Measurements from ENCODE around the gene PLCH1. TPM values are rescaled to one million over a fixed set of nuclear protein-coding genes. Genes with fewer than 3 reads are reported as not detected.
A peak's percentile ranks its signal among the peaks of the same experiment; 100 is the strongest.

The PLCH1 gene
- total and polyA plus RNA-seq, 2 of the 13 experiments (the other 11 are each of a cell fraction or from before 2014, with no cell fraction given) = 2.0 to 3.0 TPM

- TF ChIP-seq ZNF704 (CRISPR knock-in tag; IDR thresholded peaks at IDR 0.05; ENCODE audit: borderline replicate concordance) = no peak
- peak; percentile 76 for TF ChIP-seq ZNF740 (CRISPR knock-in tag; IDR thresholded peaks at IDR 0.05)
- peak; percentile 50; the same call in 1 of the 2 replicates for TF ChIP-seq ZNF362 (CRISPR knock-in tag; IDR thresholded peaks at IDR 0.05; ENCODE audit: borderline replicate concordance)
- 0 out of 2 replicates have a peak, but pooled peaks have one; percentile 48 for TF ChIP-seq SIN3A (IDR thresholded peaks at IDR 0.05; ENCODE audit: borderline replicate concordance, low read depth, low read length)
- peak; percentile 51; the same call in 1 of the 2 replicates for TF ChIP-seq CEBPG (CRISPR knock-in tag; IDR thresholded peaks at IDR 0.05)
- TF ChIP-seq LCORL (IDR thresholded peaks at IDR 0.05) = no peak
- 0 out of 2 replicates have a peak, but pooled peaks have one; percentile 7 for TF ChIP-seq LCORL (CRISPR knock-in tag; IDR thresholded peaks at IDR 0.05)
- peak; percentile 57; the same call in 1 of the 2 replicates for TF ChIP-seq ZNF552 (CRISPR knock-in tag; IDR thresholded peaks at IDR 0.05; ENCODE audit: borderline replicate concordance)
- TF ChIP-seq ATF7-NPFF (CRISPR knock-in tag; IDR thresholded peaks at IDR 0.05; ENCODE audit: low read depth) = peak; percentile 3; the same call in 1 of the 2 replicates
- TF ChIP-seq ZNF770 (CRISPR knock-in tag; IDR thresholded peaks at IDR 0.05) = peak; percentile 54
- peak; percentile 66; the same call in 1 of the 2 replicates for TF ChIP-seq ZNF572 (CRISPR knock-in tag; IDR thresholded peaks at IDR 0.05)
- peak; percentile 30 to 72; a peak in 2 of 4 replicates for TF ChIP-seq HMGXB4 (CRISPR knock-in tag; IDR thresholded peaks at IDR 0.05; ENCODE audit: borderline replicate concordance in 1 of 2, low read depth in 1 of 2)
- TF ChIP-seq PCBP2 (optimal IDR thresholded peaks at IDR 0.05; ENCODE audit: low read depth, low read length, poor library complexity, severe bottlenecking) = no peak
- TF ChIP-seq ZSCAN31 (CRISPR knock-in tag; IDR thresholded peaks at IDR 0.05; ENCODE audit: low read depth) = 0 out of 2 replicates have a peak, but pooled peaks have one; percentile 7
- no peak for TF ChIP-seq SOX6 (IDR thresholded peaks at IDR 0.05)
- TF ChIP-seq SOX6 (CRISPR knock-in tag; IDR thresholded peaks at IDR 0.05) = peak; percentile 41; the same call in 1 of the 2 replicates
These were observed at the start of gene PLCH1 (continued) for GRCh38 chr3:155744626-155745324.

All from HepG2 (cell line).